HG02973 (cell line): ENCODE results near the gene CCL1.
"Not testable (repeated sequence)": the region's sequence is repeated elsewhere in the genome, so short reads cannot be mapped to it uniquely, and the experiment has no call there.

Source experiments
- ATAC-seq: cut with Tn5 transposase; IDR thresholded peaks from one replicate; pipeline ENCODE4 v1.9.1; 2021; ENCODE audit warnings: moderate library complexity; ENCODE audit not compliant: unreplicated experiment

Gene CCL1

DNA sequence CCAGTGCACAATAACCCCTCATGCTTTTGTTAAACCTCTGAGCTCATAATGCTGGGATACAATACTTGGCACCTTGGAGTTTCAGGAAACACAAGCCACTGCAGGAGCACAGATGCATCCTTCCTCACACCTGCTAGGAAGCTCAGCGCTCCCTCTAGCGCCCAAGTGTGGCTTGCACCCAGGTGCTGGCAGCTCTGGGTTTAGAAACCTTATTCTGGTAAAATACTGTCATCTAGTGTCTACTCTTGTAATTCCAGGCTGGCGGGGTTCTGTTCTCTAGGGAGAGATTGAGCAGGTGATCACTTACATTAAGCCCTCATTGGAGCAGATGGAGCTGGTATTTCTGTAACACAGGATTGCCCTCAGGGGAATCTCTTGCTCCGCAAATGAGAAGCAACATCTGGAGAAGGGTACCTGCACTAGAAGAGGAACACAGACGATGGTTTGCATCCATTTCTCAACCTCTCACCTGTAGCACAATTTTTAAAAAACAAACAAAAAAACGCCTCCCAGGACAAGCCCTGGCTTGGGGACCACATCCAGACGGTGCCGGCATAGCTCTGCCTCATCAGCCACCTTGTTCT is 1.5 kb downstream of the CCL1 start:
- ATAC-seq = peak; percentile 82

DNA sequence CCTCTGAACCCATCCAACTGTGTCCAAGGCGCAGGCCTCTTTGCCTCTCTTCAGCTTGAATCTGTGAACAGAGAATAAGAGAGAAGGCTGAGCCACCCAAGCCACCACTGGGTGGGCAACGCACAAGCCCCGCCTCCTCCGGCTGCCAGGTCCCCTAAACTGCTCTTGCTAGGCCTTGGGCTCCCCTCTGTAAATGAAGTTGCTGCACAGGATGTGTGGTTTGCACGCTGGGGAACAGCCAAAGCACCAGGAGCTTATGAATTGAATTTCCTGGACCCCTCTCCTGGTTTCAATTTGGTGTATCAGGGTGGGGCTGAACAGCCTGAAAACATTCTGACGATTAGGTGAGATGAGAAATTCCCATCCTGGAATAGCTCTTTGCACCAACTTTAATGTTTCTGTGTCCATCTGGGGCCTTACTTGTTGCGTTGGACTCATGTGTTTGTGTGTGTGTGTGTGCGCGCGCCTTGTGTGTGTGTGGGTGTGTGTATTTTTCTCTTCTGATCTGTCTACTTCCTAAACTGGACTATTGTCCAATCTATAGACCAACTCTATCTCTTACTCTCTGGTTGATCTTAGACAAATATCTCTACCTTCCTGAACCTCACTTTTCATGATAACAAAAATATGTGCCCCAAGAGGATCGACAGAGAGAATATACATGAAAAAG is 2.3 kb downstream of the CCL1 start:
- no peak for ATAC-seq

DNA sequence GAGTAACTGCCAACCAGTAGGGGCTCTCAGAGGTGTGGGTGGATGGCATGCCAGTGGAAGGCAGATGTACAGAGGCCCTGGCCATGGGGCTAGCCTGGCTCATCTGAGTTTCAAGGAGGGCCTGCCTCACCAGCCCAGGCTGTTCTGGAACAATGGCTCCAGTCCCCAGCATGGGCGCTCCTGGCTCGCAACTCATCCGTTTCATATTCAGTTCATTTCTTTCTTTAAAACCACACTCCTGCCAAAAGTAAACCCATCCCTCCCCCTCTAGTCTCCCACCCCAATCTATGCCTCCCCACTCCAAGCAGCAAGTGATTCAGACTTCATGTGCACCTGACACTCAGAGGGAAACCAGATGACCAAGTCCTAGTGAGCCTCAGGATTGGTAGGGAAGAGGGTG is 4.4 kb downstream of the CCL1 start:
- no peak for ATAC-seq

DNA sequence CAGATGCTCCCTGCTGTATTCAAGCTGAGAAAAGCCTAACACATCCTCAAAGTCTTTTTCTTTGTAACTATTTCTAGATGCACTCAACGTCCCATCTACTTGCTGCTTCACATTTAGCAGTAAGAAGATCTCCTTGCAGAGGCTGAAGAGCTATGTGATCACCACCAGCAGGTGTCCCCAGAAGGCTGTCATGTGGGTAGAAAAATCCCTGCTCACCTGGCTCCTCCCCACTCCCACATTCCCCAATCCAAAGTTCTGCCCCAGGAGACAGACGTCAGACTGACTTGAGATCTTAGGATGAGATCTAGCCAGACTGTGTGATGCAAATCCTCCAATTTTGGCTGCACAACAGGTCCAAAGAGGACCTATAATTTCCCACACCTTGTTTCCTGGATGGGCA is 5.6 kb downstream of the CCL1 start:
- ATAC-seq = no peak

DNA sequence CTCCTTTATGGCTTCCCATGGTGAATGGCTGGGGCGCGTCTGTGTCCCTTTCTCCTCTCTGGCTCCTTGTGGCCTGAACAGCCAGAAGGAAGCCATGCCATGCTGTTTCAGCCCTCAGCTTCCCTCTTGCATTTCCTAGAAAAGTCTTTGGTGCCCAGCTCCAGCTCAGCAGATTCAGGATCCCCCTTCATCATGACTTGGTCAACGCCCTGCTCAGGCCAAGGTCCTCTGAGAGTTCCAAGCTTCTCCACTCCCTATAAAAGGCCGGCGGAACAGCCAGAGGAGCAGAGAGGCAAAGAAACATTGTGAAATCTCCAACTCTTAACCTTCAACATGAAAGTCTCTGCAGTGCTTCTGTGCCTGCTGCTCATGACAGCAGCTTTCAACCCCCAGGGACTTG is 6.8 kb downstream of the CCL1 start, which contains the start of gene CCL13:
CCL13 (plus strand) TSS at position 287 of the 400 bp plus-strand sequence; CDS start at position 334, 47 bp downstream.
- ATAC-seq = no peak

DNA sequence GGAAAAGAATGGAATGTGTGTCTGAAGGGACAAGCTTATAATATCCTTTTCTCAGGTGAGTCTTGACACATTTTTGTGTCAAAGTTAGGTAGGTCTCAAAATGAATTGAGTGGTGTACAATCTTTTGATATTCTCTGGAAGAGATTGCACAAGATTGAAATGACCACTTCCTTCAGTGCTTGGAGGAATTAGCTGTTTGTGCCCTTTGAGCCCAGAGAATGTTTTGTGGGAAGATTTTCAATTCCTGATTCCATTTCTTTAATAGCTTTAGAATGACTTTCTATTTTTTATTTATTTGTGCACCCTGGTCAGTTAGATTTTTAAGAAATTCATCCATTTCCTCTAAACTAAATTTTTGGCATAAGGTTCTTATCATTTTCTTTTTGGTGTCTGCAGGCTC is 8.4 kb downstream of the CCL1 start:
- ATAC-seq = no peak

DNA sequence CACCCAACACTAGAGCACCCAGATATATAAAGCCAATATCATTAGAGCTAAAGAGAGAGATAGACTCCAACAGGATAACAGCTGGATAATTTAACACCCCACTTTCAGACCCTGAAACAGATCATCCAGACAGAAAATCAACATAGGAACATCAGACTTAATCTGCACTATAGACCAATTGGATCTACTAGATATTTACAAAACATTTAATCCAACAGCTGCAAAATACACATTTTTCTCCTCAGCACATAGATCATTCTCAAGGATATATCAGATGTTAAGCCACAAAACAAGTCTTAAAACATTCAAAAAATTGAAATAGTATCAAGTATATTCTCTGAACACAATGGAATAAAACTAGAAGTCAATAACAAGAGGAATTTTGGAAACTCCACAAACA is 10.8 kb downstream of the CCL1 start:
- no peak for ATAC-seq

DNA sequence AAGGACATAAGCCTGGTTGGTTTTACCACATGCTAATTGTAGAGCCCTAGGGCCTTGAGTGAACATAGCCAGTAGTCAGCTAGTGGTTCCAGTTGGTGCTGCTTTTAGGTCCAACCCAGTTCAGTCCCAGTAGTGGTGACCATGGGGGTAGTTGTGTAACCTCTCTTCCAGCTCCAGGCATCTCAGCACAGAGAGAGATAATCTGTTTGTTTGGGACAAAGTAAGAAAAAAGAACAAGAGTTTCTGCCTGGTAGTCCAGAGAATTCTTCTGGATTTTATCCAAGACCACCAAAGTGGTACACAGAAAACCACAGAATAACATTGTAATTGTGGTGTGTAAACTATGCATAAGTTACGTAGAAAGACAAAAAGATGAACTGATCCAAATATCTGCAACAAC is 11.9 kb downstream of the CCL1 start:
- ATAC-seq = no peak

DNA sequence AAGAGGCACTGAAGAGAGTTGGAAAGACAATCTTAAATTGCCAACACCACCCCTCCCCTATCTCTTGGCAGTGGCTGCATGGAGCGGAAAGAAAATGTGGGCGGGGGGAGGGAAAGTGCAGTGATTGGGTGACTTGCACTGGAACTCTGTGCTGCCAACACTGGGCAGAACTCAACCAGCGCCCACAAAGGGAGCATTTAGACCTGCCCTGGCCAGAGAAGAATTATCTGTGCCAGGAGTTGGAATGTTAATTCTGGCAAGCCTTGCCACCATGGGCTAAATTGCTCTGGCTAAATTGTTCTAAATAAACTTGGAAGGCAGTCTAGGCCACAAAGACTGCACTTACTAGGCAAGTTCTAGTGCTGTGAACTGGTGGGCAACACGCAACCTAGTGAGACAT is 13.3 kb downstream of the CCL1 start:
- ATAC-seq = no peak

DNA sequence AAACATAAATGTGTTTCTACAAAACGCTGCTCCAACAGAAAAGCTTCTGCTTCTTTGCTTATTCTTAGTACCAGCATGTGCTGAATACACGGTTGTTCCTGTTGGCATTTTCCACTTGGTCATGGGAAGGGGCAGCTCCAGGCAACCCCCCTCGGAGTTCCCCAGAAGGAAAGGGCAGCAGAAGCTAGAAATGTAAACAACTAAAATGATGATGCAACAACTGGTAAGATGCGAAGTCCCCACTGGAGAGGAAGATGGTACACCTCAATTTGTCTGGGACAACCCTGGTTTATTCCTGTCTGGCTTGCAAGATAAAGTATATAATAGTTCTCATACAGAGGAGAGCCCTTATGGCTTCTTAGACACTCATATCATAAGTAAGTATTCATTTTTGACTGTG is 16.0 kb downstream of the CCL1 start:
- ATAC-seq = no peak

DNA sequence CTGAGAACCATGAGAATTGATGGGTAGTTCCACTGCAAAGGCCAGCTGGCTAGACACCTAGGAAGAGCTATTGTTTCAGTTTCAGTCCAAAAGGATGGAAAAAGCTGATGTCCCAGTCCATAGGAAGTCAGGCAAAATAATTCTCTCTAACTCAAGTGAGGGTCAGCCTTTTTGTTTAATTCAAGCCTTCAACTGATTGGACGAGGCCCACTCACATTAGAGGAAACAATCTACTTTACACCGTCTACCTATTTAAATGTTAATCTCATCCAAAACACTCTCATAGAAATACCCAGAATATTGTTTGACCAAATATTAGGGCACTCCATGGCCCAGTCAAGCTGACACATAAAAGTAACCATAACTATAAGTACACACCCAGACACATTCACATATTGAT is 21.1 kb downstream of the CCL1 start:
- no peak for ATAC-seq

DNA sequence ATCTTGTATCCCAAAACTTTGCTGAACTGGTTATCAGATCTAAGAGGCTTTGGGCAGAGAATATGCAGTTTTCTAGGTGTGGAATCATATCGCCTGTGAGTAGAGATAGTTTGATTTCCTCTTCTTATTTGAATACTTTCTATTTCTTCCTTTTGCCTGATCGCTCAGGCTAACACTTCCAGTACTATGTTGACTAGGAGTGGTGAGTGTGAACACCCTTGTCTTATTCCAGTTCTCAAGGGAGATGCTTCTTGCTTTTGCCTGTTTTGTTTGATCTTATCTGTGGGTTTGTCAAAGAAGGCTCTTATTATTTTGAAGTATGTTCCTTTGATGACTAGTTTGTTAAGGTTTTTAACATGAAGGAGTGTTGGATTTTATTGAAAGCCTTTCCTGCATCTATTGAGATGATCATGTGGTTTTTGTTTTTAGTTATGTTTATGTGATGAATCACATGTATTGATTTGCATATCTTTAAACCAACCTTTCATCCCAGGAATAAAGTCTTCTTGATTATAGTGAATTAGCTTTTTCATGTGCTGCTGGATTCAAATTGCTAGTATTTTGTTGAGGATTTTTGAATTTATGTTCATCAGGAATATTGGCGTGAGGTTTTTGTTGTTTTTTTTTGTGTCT is 23.8 kb downstream of the CCL1 start:
- no peak for ATAC-seq

DNA sequence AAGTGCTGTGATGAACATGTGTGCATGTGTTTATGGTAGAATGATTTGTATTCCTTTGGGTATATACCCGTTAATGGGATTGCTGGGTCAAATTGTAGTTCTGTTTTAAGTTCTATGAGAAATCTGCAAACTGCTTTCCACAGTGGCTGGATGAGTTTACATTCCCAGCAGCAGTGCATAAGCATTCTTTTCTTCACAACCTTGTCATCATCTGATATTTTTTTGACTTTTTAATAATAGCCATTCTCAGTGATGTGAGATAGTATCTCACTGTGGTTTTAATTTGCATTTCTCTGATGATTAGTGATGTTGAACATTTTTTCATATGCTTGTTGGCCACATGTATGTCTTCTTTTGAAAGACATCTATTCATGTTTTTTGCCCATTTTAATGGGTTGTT is 25.3 kb downstream of the CCL1 start:
- ATAC-seq = no peak

DNA sequence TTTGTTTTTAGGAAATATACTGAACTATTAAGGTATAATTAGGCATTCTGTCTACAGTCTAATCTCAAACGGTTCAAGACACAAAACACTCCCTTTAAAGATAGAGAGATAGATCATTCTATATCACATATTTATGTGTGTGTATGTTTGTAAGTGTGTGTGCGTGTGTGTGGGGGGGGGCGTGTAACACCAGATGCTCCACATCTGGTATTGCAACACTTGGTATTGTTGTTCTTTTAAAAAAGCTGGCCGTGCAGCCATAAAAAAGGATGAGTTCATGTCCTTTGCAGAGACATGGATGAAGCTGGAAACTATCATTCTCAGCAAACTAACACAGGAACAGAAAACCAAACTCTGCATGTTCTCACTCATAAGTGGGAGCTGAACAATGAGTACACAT is 35.5 kb downstream of the CCL1 start:
- ATAC-seq = not testable (repeated sequence)

DNA sequence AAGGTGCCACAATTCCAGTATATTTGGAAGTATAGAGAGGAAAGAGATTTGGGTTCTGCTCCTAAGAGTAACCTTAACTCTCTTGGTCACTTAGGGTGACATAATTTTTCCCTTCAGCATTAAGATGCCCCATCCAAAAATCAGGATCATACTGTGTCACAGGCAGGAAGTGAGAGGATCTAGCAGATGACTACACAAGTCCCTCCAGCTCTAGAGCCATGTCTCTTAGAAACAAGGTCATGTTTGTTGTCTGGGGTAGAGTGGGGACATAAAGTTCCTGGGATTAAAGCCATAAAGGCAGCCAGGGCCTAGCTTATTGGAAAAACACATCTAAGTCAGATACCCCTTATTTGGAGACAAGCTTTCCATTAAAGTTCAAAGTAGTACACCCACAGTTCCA is 41.1 kb downstream of the CCL1 start:
- ATAC-seq = no peak

DNA sequence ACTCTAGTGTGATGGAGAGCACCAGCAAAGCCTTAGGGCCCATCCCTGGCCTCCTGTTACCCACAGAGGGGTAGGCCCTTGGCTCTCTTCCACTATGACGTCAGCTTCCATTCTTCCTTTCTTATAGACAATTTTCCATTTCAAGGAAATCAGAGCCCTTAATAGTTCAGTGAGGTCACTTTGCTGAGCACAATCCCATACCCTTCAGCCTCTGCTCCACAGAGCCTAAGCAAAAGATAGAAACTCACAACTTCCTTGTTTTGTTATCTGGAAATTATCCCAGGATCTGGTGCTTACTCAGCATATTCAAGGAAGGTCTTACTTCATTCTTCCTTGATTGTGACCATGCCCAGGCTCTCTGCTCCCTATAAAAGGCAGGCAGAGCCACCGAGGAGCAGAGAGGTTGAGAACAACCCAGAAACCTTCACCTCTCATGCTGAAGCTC is 44.0 kb downstream of the CCL1 start, which contains the start of gene CCL8:
CCL8 (plus strand) TSS at position 397 of the 445 bp plus-strand sequence. CDS start 67 bp downstream, outside the sequence.
- no peak for ATAC-seq

DNA sequence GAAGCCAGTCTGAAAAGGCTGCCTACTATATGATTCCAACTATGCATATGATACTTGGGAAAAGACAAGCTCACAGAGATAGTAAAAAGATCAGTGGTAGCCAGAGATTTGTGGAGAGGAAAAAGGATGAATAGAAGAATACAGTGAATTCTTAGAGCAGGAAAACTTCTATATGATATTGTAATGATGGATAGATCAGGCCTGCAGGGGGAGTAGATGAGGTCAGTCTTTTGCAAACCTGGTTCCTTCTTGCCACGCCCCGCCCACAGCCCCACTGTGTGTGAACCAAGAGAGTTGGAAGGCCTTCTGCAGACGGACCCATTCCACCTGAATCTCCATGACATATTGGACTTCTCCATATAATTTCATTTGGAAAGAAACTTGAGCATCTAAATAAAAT is 44.6 kb downstream of the CCL1 start:
- no peak for ATAC-seq

DNA sequence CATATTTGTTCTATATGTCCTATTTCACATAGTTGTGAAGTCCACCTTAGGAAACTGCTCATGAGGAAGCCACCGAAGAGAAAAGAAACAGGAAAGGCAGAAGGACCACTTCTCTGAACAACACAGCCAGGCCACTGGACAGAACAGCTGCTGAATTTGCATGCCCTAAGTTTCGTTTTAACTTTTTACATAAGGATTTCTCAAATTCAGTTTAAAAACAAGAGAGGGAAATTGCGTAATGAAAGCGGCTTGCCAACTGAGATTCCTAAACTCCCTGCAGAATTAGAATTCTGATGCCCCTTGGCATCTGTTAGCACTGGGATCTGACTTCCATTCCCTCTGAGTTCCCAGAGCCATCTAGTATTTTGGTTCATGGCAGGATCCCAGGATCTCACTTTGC is 48.8 kb downstream of the CCL1 start:
- ATAC-seq = no peak

DNA sequence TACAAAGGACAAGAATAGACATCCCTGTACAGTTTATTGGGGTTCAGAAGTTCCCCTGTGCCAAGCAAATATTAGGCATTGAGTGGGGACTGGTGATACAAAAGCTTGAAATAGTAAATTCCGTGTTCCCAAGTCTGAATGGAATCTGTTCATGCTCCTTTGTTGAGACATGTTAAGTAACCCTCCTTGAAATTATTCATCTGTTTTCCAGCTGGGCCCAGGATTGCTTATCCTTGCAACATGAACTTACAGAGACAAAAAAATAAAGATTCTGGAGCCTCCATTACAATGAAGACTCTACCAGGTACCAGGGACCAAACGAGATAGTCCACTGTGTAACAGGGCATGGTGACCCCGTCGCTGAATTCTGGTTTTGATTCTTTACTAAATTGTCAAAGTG is 49.9 kb downstream of the CCL1 start:
- no peak for ATAC-seq

DNA sequence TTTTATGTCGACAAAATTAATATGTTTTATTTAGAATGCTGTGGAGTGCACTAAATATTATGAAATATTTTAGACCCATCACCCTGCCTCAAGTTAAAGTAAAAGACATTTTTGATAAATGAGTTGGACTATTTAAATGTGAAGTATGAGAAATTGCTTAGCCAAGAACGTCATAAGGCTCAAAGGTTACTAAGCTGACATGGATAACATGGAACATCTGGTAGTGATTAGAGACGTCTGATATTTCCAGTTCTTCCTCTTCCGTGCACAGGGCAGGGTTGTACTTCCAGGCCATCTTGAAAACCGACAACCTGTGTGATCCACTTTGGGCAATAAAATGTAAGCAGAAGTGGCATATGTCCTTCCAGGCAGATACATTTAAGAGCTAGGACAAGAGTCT is 51.0 kb downstream of the CCL1 start:
- ATAC-seq = no peak

DNA sequence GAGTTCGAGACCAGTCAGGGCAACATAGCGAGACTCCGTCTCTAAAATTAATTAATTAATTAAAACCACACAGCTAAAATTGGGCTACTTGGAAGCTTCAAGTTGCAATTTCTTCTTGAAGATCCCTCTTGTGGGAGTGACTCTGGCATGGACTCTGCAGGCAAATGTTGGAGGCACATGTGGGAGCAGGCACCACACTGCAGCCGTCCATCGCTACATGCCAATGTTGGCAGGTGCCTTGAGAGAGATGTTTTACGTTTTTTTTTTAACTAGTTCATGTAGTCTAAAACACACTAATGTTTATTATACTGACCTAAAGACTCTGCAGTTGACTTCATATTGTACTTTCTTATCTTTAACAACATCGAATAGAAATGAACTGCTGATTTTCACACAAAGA is 51.7 kb downstream of the CCL1 start:
- ATAC-seq = no peak
